NCI-H1105 treated with DMSO at 0.1 percent for 48 hours (cell line): Measurements from ENCODE around the gene PLEKHM3.

Experiments
- DNase-seq: peaks from one replicate; lab custom pipeline; 2025; lab: John Stamatoyannopoulos, UW

Gene PLEKHM3

GRCh38 chr2:207854484-207855440 is 170.6 kb downstream of the PLEKHM3 start:
- no peak for DNase-seq

- no peak for DNase-seq
Observed at GRCh38 chr2:207852791-207853190, 172.5 kb downstream of the PLEKHM3 start.

- DNase-seq, result no peak
Observed at GRCh38 chr2:207849443-207849842, 175.9 kb downstream of the PLEKHM3 start.

- no peak for DNase-seq
Observed at GRCh38 chr2:207848545-207848928, 176.8 kb downstream of the PLEKHM3 start.

- DNase-seq, result peak; percentile 87
Observed at GRCh38 chr2:207847807-207848544, 177.4 kb downstream of the PLEKHM3 start.

- DNase-seq, result no peak
Observed at GRCh38 chr2:207847098-207847806, 178.1 kb downstream of the PLEKHM3 start.

- DNase-seq, result no peak
Observed at GRCh38 chr2:207845202-207845864, 180.0 kb downstream of the PLEKHM3 start.

- DNase-seq, result no peak
Observed at GRCh38 chr2:207844648-207845047, 180.7 kb downstream of the PLEKHM3 start.

- no peak for DNase-seq
Observed at GRCh38 chr2:207840101-207840500, 185.2 kb downstream of the PLEKHM3 start.

GRCh38 chr2:207839575-207839974 is 185.8 kb downstream of the PLEKHM3 start:
- no peak for DNase-seq

- no peak for DNase-seq
Observed at GRCh38 chr2:207839028-207839427, 186.3 kb downstream of the PLEKHM3 start.

- DNase-seq, result no peak
Observed at GRCh38 chr2:207836521-207837133, 188.7 kb downstream of the PLEKHM3 start.

- no peak for DNase-seq
Observed at GRCh38 chr2:207835805-207836204, 189.5 kb downstream of the PLEKHM3 start.

- no peak for DNase-seq
Observed at GRCh38 chr2:207833251-207833751, 192.0 kb downstream of the PLEKHM3 start.

GRCh38 chr2:207831584-207832248 is 193.6 kb downstream of the PLEKHM3 start:
- DNase-seq, result no peak

GRCh38 chr2:207830778-207831438 is 194.4 kb downstream of the PLEKHM3 start:
- no peak for DNase-seq

GRCh38 chr2:207828361-207829057 is 196.8 kb downstream of the PLEKHM3 start:
- DNase-seq, result no peak

GRCh38 chr2:207825978-207826377 is 199.3 kb downstream of the PLEKHM3 start:
- DNase-seq, result no peak
